GM18951 (cell line): Measurements from ENCODE around the gene SLC39A2.

Source experiments
- POLR2A ChIP-seq: IDR thresholded peaks from 4 replicates; pipeline ENCODE4 v1.6.1; 2011; ENCODE audit warnings: mild to moderate bottlenecking; ENCODE audit not compliant: insufficient read length, insufficient read depth; ENCODE audit errors: extremely low read depth
- in situ Hi-C: fragments of 300-500 bp; cut with MboI; formaldehyde crosslinking; loops from one replicate; pipeline ENCODE4 v1.12.0; 2022; ENCODE audit warnings: low sequenced_read_pairs, mixed read lengths, inconsistent platforms; ENCODE audit not compliant: unreplicated experiment

The SLC39A2 gene

GRCh38 chr14:21011136-21011535 is 12.0 kb downstream of the SLC39A2 start:
- in situ Hi-C loops, result no loop called here
- TF ChIP-seq POLR2A, result no peak

- in situ Hi-C loops, result no loop called here
- TF ChIP-seq POLR2A, result no peak
These were observed 15.7 kb downstream of the SLC39A2 start for GRCh38 chr14:21014761-21015190.

GRCh38 chr14:21015312-21015711 is 16.2 kb downstream of the SLC39A2 start:
- no peak for TF ChIP-seq POLR2A
- in situ Hi-C loops, result no loop called here

GRCh38 chr14:21016413-21017190 is 17.5 kb downstream of the SLC39A2 start:
- in situ Hi-C loops, result no loop called here
- no peak for TF ChIP-seq POLR2A

- in situ Hi-C loops, result no loop called here
- no peak for TF ChIP-seq POLR2A
These were observed 18.6 kb downstream of the SLC39A2 start for GRCh38 chr14:21017528-21018245.

GRCh38 chr14:21018286-21018685 is 19.2 kb downstream of the SLC39A2 start:
- in situ Hi-C loops, result no loop called here
- TF ChIP-seq POLR2A, result no peak

GRCh38 chr14:21018781-21019180 is 19.7 kb downstream of the SLC39A2 start:
- TF ChIP-seq POLR2A, result no peak
- in situ Hi-C loops, result no loop called here

- in situ Hi-C loops, result no loop called here
- TF ChIP-seq POLR2A, result no peak
These were observed 20.3 kb downstream of the SLC39A2 start for GRCh38 chr14:21019366-21019765.

GRCh38 chr14:21020977-21021545 is 22.0 kb downstream of the SLC39A2 start:
- in situ Hi-C loops, result no loop called here
- no peak for TF ChIP-seq POLR2A

- in situ Hi-C loops, result no loop called here
These were observed 23.6 kb downstream of the SLC39A2 start for GRCh38 chr14:21022686-21023085.

GRCh38 chr14:21023174-21023573 is 24.1 kb downstream of the SLC39A2 start:
- in situ Hi-C loops, result no loop called here
- no peak for TF ChIP-seq POLR2A

More at GRCh38 chr14:21022686-21023085, 23.6 kb downstream of the SLC39A2 start:
- no peak for TF ChIP-seq POLR2A

GRCh38 chr14:21023817-21024584 is 24.9 kb downstream of the SLC39A2 start:
- TF ChIP-seq POLR2A, result no peak
- in situ Hi-C loops, result no loop called here
